GM12878 (cell line): ENCODE measurements around the gene SPINK9. TPM values are rescaled to one million over a fixed set of nuclear protein-coding genes. Genes with fewer than 3 reads are reported as not detected.

Experiments used
- BACH1 ChIP-seq: fragments of 450-650 bp; IDR thresholded peaks from 2 replicates; pipeline ENCODE4 v1.6.1; 2017; ENCODE audit warnings: mild to moderate bottlenecking, borderline replicate concordance
- BCL11A ChIP-seq: IDR thresholded peaks from 2 replicates; pipeline ENCODE4 v1.6.1; 2011; ENCODE audit warnings: low read depth, low read length
- CREB1 ChIP-seq: IDR thresholded peaks from 2 replicates; pipeline ENCODE4 v1.6.1; 2012; ENCODE audit warnings: low read depth, mild to moderate bottlenecking, inconsistent platforms
- ESRRA ChIP-seq: IDR thresholded peaks from 2 replicates; pipeline ENCODE4 v1.6.1; 2012; ENCODE audit warnings: mild to moderate bottlenecking, low read length, improper control_type of control experiment
- MEF2B ChIP-seq: fragments of 450-650 bp; IDR thresholded peaks from 2 replicates; pipeline ENCODE4 v1.6.1; 2018; ENCODE audit warnings: mild to moderate bottlenecking, moderate library complexity; ENCODE audit not compliant: partially characterized antibody, poor library complexity, severe bottlenecking
- NFIC ChIP-seq: IDR thresholded peaks from 2 replicates; pipeline ENCODE4 v1.6.1; 2012; ENCODE audit warnings: low read depth, mild to moderate bottlenecking, inconsistent platforms, low read length, moderate library complexity
- NR2F1 ChIP-seq: fragments of 450-650 bp; conservative IDR thresholded peaks from 2 replicates; pipeline ENCODE4 v1.6.1; 2017; ENCODE audit warnings: mild to moderate bottlenecking
- PAX8 ChIP-seq: fragments of 450-650 bp; IDR thresholded peaks from 2 replicates; pipeline ENCODE4 v1.6.1; 2017; ENCODE audit warnings: mild to moderate bottlenecking, moderate library complexity
- PML ChIP-seq: IDR thresholded peaks from 2 replicates; pipeline ENCODE4 v1.6.1; 2012; ENCODE audit warnings: low read length, inconsistent platforms
- RB1 ChIP-seq: fragments of 450-650 bp; formaldehyde crosslinking; IDR thresholded peaks from 2 replicates; pipeline ENCODE4 v1.6.1; 2017; ENCODE audit warnings: mild to moderate bottlenecking, borderline replicate concordance
- RBBP5 ChIP-seq: fragments of 200-600 bp; sonication (generic); conservative IDR thresholded peaks from 2 replicates; pipeline ENCODE4 v1.6.1; 2016
- TCF3 ChIP-seq: IDR thresholded peaks from 2 replicates; pipeline ENCODE4 v1.6.1; 2012; ENCODE audit warnings: low read depth, mild to moderate bottlenecking, low read length, borderline replicate concordance; ENCODE audit not compliant: insufficient read depth
- ZBED1 ChIP-seq: IDR thresholded peaks from 2 replicates; pipeline ENCODE4 v1.6.1; 2016; ENCODE audit warnings: borderline replicate concordance
- polyA plus RNA-seq, 11 experiments: library from polyadenylated mRNA; depleted of rRNA in 4 of 11; unstranded in 6 of 11; stranded (reverse) in 5 of 11; fragments of >200 nt; fragmentation: Nextera tagmentation in 4 of 11; fragmentation: Illumina TruSeq in 1 of 11; extraction: Ambion mirVana in 4 of 11; extraction: Trizol in 1 of 11; gene quantifications; 1 replicate in 1 of 11; 2 replicates in 10 of 11; pipeline versions ENCODE4 v1.2.1 to v1.2.3, GENCODE V29; 2011 to 2016; ENCODE audit warnings: inconsistent platforms in 2 of 11, missing spikeins in 2 of 11, low read depth in 1 of 11
- total RNA-seq, 4 experiments: library from RNA; depleted of rRNA in 3 of 4; stranded (reverse); fragments of >200 nt in 3 of 4; fragmentation: Illumina TruSeq in 1 of 4; extraction: Trizol in 1 of 4; gene quantifications; 2 replicates each; pipeline versions ENCODE4 v1.2.1 to v1.2.3, GENCODE V29; 2013 to 2021
- TF ChIP-seq, protein P1 (sequence below): fragments of 450-650 bp; IDR thresholded peaks from 2 replicates; pipeline ENCODE4 v1.6.1; 2017; ENCODE audit warnings: low read depth, mild to moderate bottlenecking, moderate library complexity
- TF ChIP-seq, protein P2 (sequence below): fragments of 450-650 bp; IDR thresholded peaks from 2 replicates; pipeline ENCODE4 v1.6.1; 2018; ENCODE audit warnings: mild to moderate bottlenecking, low read depth, moderate library complexity; ENCODE audit not compliant: partially characterized antibody
- TF ChIP-seq, protein P3 (sequence below): fragments of 450-650 bp; IDR thresholded peaks from 2 replicates; pipeline ENCODE4 v1.6.1; 2016; ENCODE audit warnings: mild to moderate bottlenecking, moderate library complexity, borderline replicate concordance

The SPINK9 gene
- total and polyA plus RNA-seq, 10 of the 15 experiments (the other 5 are each of a cell fraction or from before 2014, with no cell fraction given), result not detected

DNA sequence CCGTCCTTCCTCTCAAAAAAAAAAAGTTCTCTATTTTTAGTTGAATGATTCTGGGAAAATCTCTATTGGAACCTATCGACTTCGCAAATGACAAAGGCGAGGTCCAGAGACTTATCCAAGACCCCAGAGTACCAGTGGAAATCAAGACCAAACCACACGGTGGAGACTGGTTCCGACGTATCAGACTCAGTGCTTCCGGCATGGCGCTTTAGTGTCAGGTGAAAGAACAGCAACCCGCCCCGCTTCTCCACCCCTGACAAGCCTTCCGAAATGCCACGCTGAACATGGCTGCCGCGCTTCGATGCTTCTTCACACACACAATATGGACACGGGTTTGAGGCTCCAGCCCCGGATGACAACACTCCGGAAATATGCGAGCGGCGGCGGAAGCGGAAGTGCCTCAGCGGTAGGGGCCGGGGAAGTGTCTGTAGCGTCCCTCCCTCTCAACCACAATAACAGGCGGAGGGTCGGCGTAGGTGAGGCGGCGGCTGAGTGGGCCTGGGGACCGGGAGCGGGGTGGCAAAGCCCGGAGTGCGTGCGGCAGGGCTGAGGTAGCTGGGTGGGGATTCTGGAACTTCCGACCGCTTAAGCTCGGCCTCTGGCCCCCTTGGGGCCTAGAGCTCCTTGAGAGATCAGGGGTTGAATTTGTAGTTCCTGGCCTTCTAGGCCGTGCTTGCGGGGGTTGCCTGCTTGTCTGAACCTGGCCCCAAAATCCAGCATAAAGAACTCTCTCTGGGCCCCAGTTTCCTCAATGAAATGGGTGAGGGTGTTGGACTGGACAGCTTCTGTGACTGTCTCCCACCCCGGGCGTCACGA is 48.4 kb downstream of the SPINK9 start, which contains the start of gene FBXO38 (continued):
- TF ChIP-seq CREB1, result peak; percentile 85
- peak; percentile 66; the same call in 1 of the 2 replicates for TF ChIP-seq ZBED1
- 0 out of 2 replicates have a peak, but pooled peaks have one; percentile 1 for TF ChIP-seq BACH1
- TF ChIP-seq, protein P1, sequence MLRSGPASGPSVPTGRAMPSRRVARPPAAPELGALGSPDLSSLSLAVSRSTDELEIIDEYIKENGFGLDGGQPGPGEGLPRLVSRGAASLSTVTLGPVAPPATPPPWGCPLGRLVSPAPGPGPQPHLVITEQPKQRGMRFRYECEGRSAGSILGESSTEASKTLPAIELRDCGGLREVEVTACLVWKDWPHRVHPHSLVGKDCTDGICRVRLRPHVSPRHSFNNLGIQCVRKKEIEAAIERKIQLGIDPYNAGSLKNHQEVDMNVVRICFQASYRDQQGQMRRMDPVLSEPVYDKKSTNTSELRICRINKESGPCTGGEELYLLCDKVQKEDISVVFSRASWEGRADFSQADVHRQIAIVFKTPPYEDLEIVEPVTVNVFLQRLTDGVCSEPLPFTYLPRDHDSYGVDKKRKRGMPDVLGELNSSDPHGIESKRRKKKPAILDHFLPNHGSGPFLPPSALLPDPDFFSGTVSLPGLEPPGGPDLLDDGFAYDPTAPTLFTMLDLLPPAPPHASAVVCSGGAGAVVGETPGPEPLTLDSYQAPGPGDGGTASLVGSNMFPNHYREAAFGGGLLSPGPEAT, result 0 out of 2 replicates have a peak, but pooled peaks have one; percentile 71
- TF ChIP-seq TCF3, result no peak
- no peak for TF ChIP-seq BCL11A
- peak; percentile 93 for TF ChIP-seq PAX8
- TF ChIP-seq, protein P2, sequence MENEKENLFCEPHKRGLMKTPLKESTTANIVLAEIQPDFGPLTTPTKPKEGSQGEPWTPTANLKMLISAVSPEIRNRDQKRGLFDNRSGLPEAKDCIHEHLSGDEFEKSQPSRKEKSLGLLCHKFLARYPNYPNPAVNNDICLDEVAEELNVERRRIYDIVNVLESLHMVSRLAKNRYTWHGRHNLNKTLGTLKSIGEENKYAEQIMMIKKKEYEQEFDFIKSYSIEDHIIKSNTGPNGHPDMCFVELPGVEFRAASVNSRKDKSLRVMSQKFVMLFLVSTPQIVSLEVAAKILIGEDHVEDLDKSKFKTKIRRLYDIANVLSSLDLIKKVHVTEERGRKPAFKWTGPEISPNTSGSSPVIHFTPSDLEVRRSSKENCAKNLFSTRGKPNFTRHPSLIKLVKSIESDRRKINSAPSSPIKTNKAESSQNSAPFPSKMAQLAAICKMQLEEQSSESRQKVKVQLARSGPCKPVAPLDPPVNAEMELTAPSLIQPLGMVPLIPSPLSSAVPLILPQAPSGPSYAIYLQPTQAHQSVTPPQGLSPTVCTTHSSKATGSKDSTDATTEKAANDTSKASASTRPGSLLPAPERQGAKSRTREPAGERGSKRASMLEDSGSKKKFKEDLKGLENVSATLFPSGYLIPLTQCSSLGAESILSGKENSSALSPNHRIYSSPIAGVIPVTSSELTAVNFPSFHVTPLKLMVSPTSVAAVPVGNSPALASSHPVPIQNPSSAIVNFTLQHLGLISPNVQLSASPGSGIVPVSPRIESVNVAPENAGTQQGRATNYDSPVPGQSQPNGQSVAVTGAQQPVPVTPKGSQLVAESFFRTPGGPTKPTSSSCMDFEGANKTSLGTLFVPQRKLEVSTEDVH, result peak; percentile 86
- TF ChIP-seq, protein P3, sequence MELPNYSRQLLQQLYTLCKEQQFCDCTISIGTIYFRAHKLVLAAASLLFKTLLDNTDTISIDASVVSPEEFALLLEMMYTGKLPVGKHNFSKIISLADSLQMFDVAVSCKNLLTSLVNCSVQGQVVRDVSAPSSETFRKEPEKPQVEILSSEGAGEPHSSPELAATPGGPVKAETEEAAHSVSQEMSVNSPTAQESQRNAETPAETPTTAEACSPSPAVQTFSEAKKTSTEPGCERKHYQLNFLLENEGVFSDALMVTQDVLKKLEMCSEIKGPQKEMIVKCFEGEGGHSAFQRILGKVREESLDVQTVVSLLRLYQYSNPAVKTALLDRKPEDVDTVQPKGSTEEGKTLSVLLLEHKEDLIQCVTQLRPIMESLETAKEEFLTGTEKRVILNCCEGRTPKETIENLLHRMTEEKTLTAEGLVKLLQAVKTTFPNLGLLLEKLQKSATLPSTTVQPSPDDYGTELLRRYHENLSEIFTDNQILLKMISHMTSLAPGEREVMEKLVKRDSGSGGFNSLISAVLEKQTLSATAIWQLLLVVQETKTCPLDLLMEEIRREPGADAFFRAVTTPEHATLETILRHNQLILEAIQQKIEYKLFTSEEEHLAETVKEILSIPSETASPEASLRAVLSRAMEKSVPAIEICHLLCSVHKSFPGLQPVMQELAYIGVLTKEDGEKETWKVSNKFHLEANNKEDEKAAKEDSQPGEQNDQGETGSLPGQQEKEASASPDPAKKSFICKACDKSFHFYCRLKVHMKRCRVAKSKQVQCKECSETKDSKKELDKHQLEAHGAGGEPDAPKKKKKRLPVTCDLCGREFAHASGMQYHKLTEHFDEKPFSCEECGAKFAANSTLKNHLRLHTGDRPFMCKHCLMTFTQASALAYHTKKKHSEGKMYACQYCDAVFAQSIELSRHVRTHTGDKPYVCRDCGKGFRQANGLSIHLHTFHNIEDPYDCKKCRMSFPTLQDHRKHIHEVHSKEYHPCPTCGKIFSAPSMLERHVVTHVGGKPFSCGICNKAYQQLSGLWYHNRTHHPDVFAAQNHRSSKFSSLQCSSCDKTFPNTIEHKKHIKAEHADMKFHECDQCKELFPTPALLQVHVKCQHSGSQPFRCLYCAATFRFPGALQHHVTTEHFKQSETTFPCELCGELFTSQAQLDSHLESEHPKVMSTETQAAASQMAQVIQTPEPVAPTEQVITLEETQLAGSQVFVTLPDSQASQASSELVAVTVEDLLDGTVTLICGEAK, result peak; percentile 96
- peak; percentile 50; the same call in 1 of the 2 replicates for TF ChIP-seq NR2F1
- no peak; the same call in 1 of the 2 replicates for TF ChIP-seq ESRRA
- no peak for TF ChIP-seq NFIC
- no peak for TF ChIP-seq RBBP5
- TF ChIP-seq RB1, result no peak
- TF ChIP-seq MEF2B, result peak; percentile 25
- TF ChIP-seq PML, result peak; percentile 86
